Gastrocnemius medialis (tissue), 4 donors: ENCODE data around the gene MX1.

Experiments
- CTCF ChIP-seq, 5 experiments: fragments of 450-650 bp in 3 of 5; fragments of 200-600 bp in 2 of 5; sonication (generic) in 2 of 5; IDR thresholded peaks in 4 of 5; conservative IDR thresholded peaks in 1 of 5; 1 replicate in 4 of 5; 2 replicates in 1 of 5; pipeline ENCODE4 v1.5.1; 2016 to 2019; ENCODE audit warnings: antibody characterized with exemption in 5 of 5, mild to moderate bottlenecking in 3 of 5, moderate library complexity in 3 of 5
- POLR2A ChIP-seq, 2 donors: fragments of 450-650 bp; IDR thresholded peaks; one replicate each; pipeline ENCODE4 v1.6.1; 2017; ENCODE audit warnings: antibody characterized with exemption in 2 of 2, mild to moderate bottlenecking in 2 of 2, moderate library complexity in 2 of 2

GRCh38 chr21:41458559-41458958, 32.5 kb downstream of the MX1 start:
- no peak for TF ChIP-seq POLR2A (IDR thresholded peaks at IDR 0.05)
- no peak for TF ChIP-seq CTCF (IDR thresholded peaks at IDR 0.05 in 4 of 5, conservative IDR thresholded peaks at IDR 0.05 in 1 of 5)
